Stimulated activated CD8-positive, alpha-beta memory T cell treated with anti-CD3 and anti-CD28 coated beads, Interleukin-12 subunit alpha, Interleukin-12 subunit beta, amount 100 ng/mL, for 1 hour (primary cell): ENCODE results near the gene M1AP.

Source experiments
- DNase-seq: peaks from one replicate; pipeline ENCODE4 v3.0.0-alpha.2; 2020; ENCODE audit warnings: low read depth

Gene M1AP

GRCh38 chr2:74524955-74525716 lies 123.0 kb downstream of the M1AP start:
- no peak for DNase-seq

- no peak for DNase-seq
Measured at GRCh38 chr2:74524005-74524404, 124.1 kb downstream of the M1AP start.

- no peak for DNase-seq
Measured at GRCh38 chr2:74522516-74522915, 125.6 kb downstream of the M1AP start.

GRCh38 chr2:74516650-74517049 lies 131.5 kb downstream of the M1AP start:
- DNase-seq: no peak

- peak; percentile 50 for DNase-seq
Measured at GRCh38 chr2:74515981-74516633, 132.0 kb downstream of the M1AP start.

- DNase-seq: no peak
Measured at GRCh38 chr2:74515271-74515980, 132.7 kb downstream of the M1AP start.

GRCh38 chr2:74514368-74515270 lies 133.5 kb downstream of the M1AP start, which contains the start of gene TLX2:
TLX2 (plus strand) TSS chr2:74514450; CDS start chr2:74514807, 357 bp downstream.
- DNase-seq: no peak

GRCh38 chr2:74513605-74514367 lies 134.3 kb downstream of the M1AP start:
- DNase-seq: no peak

- DNase-seq: no peak
Measured at GRCh38 chr2:74512744-74513604, 135.2 kb downstream of the M1AP start.

- DNase-seq: no peak
Measured at GRCh38 chr2:74511104-74511989, 136.8 kb downstream of the M1AP start.

- no peak for DNase-seq
Measured at GRCh38 chr2:74510272-74510671, 137.9 kb downstream of the M1AP start.

- no peak for DNase-seq
Measured at GRCh38 chr2:74507926-74508520, 140.1 kb downstream of the M1AP start.
